Right lung (tissue), 5 donors: ENCODE data around the gene TCIRG1. TPM values are rescaled to one million over a fixed set of nuclear protein-coding genes. Genes with fewer than 3 reads are reported as not detected.

Source experiments
- DNase-seq, 2 donors: peaks; one replicate each; pipeline ENCODE4 v3.0.0-alpha.2; 2013
- polyA plus RNA-seq, 5 donors: library from polyadenylated mRNA; unstranded; fragments of 120-200 nt; gene quantifications; one replicate each; pipeline versions ENCODE4 v1.2.1 to v1.2.3, GENCODE V29; 2013; ENCODE audit warnings: inconsistent platforms in 1 of 5, low replicate concordance in 1 of 5; ENCODE audit not compliant: insufficient read length in 5 of 5, insufficient read depth in 1 of 5

TCIRG1 gene
- polyA plus RNA-seq, 5 donors = 27.8 to 46.0 (median 37.7) TPM

GRCh38 chr11:68016904-68017817 is 21.7 kb upstream of the TCIRG1 start:
- no peak for DNase-seq

- DNase-seq = no peak
Observed at GRCh38 chr11:68017980-68018729, 20.7 kb upstream of the TCIRG1 start.

- no peak for DNase-seq
Observed at GRCh38 chr11:68018730-68019190, 20.1 kb upstream of the TCIRG1 start.

DNA sequence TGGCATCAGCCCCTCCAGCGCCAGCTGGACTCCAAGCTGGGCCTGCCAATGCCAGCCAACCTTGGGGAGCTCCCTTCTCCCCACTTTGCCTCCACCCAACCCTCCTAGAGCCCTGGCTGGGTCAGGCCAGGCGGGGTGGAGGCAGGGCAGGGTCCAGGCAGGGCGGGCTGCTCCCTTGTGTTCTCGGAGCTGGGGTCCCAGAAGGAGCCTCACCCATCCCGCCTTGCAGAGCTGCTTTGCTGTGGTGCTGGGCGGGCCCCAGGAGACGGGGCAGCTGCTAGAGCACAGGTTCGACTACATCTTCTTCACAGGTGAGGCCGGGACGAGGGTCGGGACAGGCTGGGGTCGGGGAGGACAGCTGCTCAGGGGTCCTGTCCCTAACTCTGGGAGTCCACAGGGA is 19.3 kb upstream of the TCIRG1 start:
- no peak for DNase-seq

DNA sequence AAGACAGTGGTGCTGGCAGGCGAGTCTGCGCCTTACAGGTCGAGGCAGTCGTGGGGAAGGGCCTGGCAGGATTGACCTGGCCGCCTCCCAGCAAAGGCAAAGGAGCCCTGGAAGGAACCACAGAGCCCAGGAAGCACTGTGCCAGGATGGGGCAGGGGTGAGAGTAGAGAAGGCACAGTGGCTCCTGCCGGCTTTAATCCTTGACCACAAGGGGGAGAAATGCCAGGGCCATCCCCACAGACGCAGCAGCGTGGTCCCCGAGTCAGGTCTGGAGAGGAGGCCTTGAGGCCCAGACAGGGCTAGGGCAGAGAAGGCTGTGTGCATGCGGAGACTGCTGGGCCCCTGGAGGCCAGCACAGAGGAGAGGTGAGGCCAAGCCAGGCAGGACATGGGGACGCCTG is 18.2 kb upstream of the TCIRG1 start:
- DNase-seq = no peak

DNA sequence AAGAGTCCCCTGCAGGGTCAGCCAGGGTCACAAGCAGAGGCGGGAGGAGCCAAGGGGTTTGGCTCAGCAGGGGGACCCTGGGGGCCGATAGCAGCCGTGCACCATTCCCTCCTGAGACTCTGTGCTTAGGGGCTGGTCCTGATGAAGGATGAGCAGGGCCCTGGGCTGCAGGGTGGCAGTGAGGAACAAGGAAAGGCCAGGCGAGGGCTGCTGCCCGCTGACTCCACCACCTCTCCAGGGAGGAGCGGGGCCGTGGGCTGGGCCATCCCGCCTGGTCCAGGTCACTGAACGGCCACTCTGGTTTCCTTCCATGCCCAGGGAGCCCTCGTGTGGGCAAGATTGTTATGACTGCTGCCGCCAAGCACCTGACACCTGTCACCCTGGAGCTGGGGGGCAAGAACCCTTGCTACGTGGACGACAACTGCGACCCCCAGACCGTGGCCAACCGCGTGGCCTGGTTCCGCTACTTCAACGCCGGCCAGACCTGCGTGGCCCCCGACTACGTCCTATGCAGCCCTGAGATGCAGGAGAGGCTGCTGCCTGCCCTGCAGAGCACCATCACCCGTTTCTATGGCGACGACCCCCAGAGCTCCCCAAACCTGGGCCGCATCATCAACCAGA is 17.5 kb upstream of the TCIRG1 start:
- DNase-seq = no peak

GRCh38 chr11:68022531-68022930 is 16.3 kb upstream of the TCIRG1 start:
- no peak for DNase-seq

GRCh38 chr11:68024508-68024907 is 14.3 kb upstream of the TCIRG1 start:
- DNase-seq = no peak

DNA sequence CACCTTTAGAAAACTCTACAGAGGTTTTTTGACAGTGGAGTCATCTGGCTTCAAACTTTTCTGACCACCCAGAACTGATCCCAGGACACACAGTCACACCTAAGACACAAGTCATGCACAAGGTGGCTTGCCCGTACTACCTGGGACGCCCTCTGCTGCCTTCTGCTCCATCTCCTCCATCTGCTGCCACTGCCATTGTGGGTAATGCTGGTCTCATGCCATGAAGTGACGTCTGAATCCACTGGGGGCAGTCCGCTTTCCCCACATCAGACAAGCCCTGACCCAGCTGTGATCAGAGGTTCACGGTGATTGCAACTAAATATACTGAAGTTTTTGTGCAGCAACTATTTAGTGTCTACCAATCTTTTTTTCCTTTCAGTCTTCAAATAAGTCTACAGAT is 13.8 kb upstream of the TCIRG1 start:
- no peak for DNase-seq

DNA sequence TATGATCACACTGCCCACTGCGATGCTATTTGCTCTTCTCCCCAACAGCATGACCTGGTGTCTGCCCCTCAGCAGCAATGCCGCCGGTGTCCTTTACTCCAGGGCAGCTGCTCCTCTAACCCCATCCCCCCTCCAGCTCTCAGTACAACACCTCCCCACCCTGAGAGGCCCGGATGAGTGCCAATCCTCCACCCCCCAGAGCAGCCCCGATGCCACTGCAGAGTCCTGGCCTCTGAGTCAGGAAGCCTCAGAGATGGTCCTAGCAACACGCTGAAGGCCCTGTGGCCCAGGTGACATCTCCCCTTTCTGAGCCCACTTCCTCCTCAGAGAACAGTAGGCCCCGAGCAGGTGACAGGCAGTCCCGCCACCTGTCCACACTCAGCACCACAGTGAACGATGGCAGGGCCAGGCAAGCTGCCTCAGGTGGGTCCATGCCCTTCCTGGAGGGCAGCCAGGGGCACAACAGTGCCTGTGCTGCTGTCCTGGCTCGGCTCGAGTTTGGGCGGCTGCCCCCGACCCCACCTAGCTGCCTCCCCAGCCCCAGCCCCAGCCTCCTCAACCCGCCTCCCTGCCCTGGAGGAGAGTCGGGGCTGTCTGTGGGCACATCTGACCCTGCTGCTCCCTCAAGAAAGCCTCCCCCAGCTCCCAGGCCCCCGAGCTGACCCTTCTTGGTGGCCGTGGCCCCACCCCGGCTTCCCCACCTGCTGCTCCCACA is 12.3 kb upstream of the TCIRG1 start:
- DNase-seq = no peak

GRCh38 chr11:68027667-68028066 is 11.2 kb upstream of the TCIRG1 start:
- no peak for DNase-seq

DNA sequence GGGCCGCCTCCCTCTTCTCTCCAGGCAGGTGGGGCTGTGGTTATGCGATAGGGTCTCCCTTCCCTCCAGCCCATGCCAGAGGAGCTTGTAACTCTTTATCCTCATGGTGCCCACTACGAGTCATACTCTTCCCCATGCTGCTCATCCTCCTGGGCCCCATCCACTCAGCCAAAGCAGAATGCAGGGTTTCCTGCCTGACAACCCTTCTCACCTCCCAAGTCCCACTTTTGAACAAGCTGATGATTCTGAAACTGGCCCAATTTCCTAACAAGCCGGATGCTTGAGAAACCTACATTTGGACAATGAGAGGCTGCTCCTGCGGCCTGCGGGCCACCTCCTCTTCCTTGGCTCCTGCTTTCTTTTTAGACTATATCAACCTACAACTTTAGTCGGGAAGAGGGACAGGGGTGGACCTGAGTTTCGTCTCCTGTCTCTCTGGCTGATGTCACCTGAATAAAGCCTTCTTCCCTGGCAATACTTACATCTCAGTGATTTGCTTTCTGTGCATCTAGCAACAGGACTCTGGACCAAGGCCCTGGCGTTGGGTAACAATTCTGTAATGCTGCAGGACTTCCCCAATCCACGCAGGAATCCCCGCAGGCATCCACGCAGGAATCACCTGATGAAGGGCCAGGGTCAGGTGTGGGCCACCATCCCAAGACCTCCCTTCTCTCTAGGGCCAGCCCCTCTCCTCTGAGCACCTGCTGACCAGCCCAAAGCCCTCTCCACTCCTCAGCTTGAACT is 9.9 kb upstream of the TCIRG1 start:
- DNase-seq = no peak

DNA sequence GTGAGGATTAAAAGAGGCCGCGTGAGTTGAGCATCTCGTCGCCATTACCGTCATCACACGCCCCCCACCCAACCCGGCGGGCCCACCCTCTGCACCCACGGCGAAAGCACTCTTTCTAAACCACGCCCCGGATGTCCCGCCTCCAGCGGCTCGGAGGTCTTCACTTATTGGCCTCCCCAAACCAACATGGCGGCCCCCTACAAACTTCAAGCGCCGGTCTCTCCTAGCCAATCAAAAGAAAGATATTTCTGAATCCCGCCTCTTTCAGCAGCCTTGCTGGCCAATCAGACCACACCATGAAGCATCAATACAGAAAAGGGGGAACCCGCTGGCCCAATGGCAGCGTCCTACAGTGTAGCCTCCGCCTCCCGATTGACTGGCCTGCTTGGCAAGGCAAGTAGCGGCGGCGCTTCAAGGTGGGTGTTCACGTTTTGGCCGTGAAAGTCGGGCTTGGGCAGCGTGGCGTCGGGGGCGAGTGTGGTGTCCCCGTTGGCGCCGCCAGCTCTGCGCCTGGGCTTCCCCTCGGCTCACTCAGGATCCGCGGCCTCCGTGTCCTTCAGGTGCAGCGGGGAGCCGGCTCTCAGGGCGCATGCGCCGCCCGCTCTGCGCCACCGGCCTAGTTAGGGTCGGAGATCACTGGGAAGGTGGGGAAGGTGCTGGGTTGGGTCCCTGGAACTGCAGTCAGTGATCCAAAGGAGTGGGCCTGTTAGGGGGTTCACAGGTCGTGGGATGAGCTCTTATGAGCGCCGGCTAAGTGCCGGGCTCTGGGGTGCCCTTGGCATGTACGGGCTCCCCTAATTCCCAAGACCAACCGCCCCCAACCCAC is 8.3 kb upstream of the TCIRG1 start, which contains the start of gene NDUFS8:
NDUFS8 (plus strand) TSS at position 364 of the 826 bp plus-strand sequence. CDS start 1,471 bp downstream, outside the sequence.
- peak; percentile 96 to 98 for DNase-seq

DNA sequence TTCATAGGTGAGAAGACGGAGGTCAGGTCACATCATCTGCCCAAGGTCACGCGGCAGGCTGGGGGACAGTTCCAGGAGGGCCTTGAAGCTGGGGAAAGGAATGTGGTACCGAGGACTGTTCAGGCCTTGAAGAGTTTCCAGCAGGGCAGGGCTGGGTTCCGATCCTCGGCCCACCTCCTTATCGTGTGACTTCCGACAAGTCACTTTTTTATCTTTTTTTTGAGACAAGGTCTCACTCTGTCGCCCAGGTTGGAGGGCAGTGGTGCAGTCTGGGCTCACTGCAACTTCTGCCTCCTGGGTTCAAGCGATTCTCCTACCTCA is 7.7 kb upstream of the TCIRG1 start:
- DNase-seq = no peak

DNA sequence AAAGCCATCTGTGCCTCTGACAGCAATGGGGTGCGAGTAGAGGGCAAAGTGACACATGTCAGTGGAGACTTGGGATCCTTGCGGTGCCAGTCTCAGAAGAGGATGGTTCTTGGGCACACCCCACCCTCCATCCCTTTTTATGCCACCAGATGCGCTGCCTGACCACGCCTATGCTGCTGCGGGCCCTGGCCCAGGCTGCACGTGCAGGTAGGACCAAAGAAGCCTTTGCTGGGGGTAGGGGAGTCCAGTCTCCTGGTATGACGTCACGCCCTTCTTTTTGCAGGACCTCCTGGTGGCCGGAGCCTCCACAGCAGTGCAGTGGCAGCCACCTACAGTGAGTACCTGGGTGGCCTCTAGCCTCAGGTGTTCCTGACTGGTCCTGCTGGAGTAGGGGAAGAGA is 6.8 kb upstream of the TCIRG1 start:
- no peak for DNase-seq

GRCh38 chr11:68032997-68033707 is 5.7 kb upstream of the TCIRG1 start:
- DNase-seq = no peak

- DNase-seq = no peak
Observed at GRCh38 chr11:68033708-68034045, 5.1 kb upstream of the TCIRG1 start.

- DNase-seq = no peak
Observed at GRCh38 chr11:68035266-68035876, 3.5 kb upstream of the TCIRG1 start.

DNA sequence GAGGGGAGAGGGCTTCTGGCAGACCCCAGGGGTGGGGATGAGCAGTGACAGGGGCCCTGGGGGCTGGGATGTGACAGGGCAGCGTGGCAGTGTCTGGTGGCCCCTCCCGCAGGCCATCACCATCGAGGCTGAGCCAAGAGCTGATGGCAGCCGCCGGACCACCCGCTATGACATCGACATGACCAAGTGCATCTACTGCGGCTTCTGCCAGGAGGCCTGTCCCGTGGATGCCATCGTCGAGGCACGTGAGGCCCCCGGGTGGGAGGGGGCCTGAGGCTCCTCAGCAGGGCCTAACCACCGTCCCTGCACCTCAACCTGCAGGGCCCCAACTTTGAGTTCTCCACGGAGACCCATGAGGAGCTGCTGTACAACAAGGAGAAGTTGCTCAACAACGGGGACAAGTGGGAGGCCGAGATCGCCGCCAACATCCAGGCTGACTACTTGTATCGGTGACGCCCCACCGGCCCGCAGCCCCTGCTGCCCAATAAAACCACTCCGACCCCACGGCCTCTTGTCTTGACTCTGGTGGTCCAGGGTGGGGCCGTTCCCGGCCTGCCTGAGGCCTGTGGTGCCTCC is 2.6 kb upstream of the TCIRG1 start:
- DNase-seq = no peak
